ENCODE data around the gene CEP350. TPM values are rescaled to one million over a fixed set of nuclear protein-coding genes. Genes with fewer than 3 reads are reported as not detected.

CEP350 gene, protein sequence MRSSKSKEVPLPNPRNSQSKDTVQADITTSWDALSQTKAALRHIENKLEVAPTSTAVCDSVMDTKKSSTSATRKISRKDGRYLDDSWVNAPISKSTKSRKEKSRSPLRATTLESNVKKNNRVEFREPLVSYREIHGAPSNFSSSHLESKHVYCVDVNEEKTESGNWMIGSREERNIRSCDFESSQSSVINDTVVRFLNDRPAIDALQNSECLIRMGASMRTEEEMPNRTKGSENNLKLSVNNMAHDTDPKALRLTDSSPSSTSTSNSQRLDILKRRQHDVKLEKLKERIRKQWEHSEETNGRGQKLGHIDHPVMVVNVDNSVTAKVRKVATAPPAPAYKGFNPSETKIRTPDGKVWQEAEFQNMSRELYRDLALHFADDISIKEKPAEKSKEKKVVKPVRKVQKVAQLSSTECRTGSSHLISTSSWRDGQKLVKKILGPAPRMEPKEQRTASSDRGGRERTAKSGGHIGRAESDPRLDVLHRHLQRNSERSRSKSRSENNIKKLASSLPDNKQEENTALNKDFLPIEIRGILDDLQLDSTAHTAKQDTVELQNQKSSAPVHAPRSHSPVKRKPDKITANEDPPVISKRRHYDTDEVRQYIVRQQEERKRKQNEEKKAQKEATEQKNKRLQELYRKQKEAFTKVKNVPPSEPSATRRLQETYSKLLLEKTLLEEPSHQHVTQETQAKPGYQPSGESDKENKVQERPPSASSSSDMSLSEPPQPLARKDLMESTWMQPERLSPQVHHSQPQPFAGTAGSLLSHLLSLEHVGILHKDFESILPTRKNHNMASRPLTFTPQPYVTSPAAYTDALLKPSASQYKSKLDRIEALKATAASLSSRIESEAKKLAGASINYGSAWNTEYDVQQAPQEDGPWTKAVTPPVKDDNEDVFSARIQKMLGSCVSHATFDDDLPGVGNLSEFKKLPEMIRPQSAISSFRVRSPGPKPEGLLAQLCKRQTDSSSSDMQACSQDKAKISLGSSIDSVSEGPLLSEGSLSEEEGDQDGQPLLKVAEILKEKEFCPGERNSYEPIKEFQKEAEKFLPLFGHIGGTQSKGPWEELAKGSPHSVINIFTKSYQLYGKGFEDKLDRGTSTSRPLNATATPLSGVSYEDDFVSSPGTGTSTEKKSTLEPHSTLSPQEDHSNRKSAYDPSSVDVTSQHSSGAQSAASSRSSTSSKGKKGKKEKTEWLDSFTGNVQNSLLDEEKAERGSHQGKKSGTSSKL (N-terminal part only)
- total RNA-seq: 43.5 and 44.9 TPM in 2 replicates

DNA sequence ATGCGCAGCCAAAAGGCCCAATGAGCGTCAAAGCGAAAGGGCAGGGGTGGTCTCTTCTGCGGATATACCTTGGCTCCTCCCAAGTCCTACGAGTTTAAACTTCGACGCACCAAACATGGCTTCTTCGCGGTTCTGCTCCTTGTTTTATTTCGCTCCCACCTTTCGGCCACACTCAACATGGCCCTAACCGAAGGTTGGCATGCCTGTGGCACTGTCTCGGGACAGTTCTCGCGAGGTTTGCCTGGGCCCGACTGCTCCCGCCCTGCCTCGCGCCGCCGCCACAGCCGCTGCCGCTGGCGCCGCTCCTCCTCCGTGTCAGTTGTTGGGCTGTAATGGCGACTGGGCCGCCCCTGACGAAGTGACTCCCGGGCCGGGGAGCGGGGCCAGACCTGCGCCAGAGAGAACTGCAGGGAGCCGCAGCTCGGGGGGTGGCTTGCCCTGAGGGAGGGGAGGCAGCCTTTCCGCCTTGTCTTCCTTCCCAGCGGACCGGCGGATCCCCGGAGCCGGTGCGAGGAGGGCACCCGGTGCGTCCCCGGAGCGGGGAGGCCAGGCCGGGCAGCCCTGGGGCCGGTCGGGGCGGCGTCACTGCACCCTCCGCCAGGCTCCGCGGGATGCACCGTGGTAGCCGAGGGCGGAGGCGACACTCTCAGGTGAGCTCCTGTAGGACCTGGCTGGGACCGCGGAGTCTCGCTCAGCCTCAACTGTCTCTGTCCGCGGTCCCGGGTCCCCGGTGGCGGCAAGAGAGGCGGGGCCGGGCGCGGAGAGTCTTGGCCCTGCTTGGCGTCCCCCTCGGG lies at the start of gene CEP350:
Gene CEP350, plus strand, starts transcription at position 318 of the 794 bp plus-strand sequence. CDS start 31,372 bp downstream, outside the sequence.

DNA sequence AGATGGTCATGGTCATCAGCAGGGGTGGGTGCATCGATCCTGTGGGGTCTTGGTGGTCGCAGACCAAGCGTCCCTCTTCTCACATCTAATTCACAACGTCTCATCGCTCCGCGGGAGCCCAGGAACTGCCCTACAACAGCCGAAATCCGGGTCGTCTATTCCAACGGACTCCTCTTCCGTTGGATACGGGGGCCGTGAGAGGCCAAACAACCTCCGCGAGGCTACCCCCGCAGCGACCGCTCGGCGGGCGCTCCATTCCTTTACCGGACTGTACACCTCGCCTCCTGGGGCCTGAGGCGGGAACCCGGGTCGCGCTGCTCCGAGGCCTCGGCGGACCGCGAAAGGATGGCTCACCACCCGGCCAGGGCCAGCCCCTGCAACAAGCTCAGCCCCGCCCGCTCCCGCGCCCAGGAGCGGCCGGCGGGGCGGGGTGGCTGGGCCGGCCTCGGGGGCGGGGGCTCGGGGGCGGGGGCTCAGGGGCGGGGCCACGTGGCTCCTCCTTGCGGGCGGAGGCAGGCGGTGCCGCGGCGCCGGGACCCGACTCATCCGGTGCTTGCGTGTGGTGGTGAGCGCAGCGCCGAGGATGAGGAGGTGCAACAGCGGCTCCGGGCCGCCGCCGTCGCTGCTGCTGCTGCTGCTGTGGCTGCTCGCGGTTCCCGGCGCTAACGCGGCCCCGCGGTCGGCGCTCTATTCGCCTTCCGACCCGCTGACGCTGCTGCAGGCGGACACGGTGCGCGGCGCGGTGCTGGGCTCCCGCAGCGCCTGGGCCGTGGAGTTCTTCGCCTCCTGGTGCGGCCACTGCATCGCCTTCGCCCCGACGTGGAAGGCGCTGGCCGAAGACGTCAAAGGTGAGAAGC lies 199.9 kb downstream of the CEP350 start, which contains the start of gene QSOX1:
Gene QSOX1, plus strand, starts transcription at position 545 of the 857 bp plus-strand sequence. Its CDS starts 39 bp downstream, at position 584.

Other genes starting within 250 kb of the CEP350 start
- gene FAM163A, start 211.5 kb upstream of the CEP350 start, total RNA-seq: not detected in 2 replicates
- gene TOR1AIP2, start 77.0 kb upstream of the CEP350 start, total RNA-seq: 72.1 and 74.4 TPM in 2 replicates
- gene TOR1AIP1, start 72.5 kb upstream of the CEP350 start, total RNA-seq: 46.5 and 49.9 TPM in 2 replicates
- 477 and 614 TPM in 2 replicates for gene QSOX1, start 200.1 kb downstream of the CEP350 start, total RNA-seq